Measurements from ENCODE around the gene POLE2.
"Not testable (repeated sequence)": the region's sequence is repeated elsewhere in the genome, so short reads cannot be mapped to it uniquely, and the experiment has no call there.

The POLE2 gene

GRCh38 chr14:49687942-49688700 is at the start of gene POLE2:
POLE2 (minus strand) TSS chr14:49688214; CDS start chr14:49688203, 11 bp downstream.
- peak; percentile 67 to 69 for DNase-seq

GRCh38 chr14:49735669-49736068 is 47.7 kb upstream of the POLE2 start:
- not testable (repeated sequence) for DNase-seq

- no peak for DNase-seq
These were observed 45.8 kb upstream of the POLE2 start for GRCh38 chr14:49733836-49734235.

- DNase-seq, result no peak
These were observed 44.9 kb upstream of the POLE2 start for GRCh38 chr14:49732896-49733295.

- no peak for DNase-seq
These were observed 39.2 kb upstream of the POLE2 start for GRCh38 chr14:49727171-49727570.

DNA sequence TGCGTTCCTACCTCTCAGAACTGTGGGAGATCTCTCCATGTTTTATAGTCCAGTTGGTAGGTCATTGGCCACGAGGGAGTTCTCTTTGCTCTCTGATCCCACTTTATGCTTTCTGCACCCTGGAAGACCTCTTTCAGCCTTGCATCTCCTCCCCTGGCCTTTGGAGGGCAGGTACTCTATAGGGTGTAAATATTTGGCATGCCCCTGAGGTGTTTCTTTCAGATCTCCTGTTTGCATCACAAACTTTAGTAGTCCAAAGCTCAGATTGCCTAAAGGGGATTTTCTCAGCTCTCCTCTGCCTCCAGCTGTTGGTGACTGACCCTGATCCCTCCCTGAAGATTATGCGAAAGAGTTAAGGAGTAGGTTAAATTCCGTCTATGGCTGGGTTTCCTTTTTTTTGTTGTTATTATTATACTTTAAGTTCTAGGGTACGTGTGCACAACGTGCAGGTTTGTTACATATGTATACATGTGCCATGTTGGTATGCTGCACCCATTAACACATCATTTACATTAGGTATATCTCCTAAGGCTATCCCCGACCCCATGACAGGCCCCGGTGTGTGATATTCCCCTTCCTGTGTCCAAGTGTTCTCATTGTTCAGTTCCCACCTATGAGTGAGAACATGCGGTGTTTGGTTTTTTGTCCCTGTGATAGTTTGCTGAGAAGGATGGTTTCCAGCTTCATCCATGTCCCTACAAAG is 33.9 kb upstream of the POLE2 start:
- not testable (repeated sequence) for DNase-seq

DNA sequence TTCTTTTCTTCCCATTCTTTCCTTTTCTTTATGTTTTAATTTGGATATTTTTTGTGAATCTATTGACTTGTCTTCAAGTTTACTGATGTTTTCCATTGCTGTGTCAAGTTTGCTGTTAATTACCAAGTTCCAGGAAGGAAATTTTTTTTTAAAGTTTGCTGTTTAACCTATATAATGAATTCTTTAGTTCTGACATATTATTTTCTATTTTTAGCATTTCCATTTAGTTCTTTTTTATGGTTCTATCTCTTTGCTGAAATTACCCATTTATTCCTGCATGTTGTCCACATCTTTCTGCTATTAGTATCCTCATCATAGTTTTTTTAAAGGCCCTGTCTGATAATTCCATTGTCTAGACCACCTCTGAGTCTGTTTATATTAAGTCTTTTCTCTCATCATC is 32.7 kb upstream of the POLE2 start:
- DNase-seq, result no peak

- not testable (repeated sequence) for DNase-seq
These were observed 23.0 kb upstream of the POLE2 start for GRCh38 chr14:49710993-49711392.

GRCh38 chr14:49704471-49704870 is 16.5 kb upstream of the POLE2 start:
- DNase-seq, result not testable (repeated sequence)

GRCh38 chr14:49703965-49704364 is 16.0 kb upstream of the POLE2 start:
- DNase-seq, result no peak

GRCh38 chr14:49702725-49703124 is 14.7 kb upstream of the POLE2 start:
- DNase-seq, result no peak

- not testable (repeated sequence) for DNase-seq
These were observed 5.7 kb upstream of the POLE2 start for GRCh38 chr14:49693735-49694124.

GRCh38 chr14:49692811-49693734 is 5.1 kb upstream of the POLE2 start, which contains the start of gene KLHDC1:
KLHDC1 (plus strand) TSS chr14:49693120; CDS start chr14:49693195, 75 bp downstream.
- peak; percentile 29 to 52 for DNase-seq

DNA sequence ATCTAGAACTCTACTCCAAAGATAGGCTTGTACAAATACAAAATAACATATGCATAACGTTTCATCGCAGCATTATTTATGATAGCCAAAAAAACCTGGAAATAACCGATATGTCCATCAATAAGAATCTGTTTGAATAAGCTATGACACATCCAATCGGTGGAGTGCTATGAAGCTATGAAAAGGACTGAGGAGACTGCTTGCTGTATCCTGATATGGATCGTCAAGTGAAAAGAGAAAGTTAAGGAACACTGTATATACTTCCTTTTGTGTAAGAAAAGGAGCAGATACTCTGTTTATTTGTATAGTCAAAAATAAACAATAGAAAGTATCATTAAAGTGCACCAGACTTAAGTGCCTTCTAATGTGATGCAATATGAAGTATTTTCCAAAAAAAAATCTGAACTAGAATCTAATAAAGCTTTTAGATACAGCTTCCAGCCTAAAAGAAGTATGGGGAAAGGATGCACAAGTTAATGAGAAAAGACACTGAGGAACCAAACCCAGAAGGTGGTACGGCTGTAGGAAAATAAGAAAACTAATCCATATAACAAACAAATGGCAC is 4.3 kb upstream of the POLE2 start:
- DNase-seq, result no peak

GRCh38 chr14:49691031-49691430 is 3.0 kb upstream of the POLE2 start:
- no peak for DNase-seq

DNA sequence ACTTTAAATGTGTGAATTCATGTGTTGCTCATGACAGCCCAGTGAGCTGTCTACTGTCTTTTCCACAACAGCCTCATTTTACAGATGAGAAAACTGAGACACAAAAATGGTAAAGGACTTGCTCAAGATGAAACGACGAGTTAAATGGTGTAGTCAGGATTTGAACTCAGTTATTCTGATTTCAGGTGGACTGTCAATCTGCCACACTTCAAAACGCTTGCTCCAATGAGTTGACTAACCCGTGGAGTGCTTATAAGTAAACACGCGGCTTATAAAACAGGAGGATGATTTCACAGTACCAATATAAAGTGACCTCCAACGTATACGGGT is 652 bp upstream of the POLE2 start:
- DNase-seq, result no peak

- DNase-seq, result no peak
These were observed 1.6 kb downstream of the POLE2 start for GRCh38 chr14:49686425-49686824.

GRCh38 chr14:49679271-49679670 is 8.7 kb downstream of the POLE2 start:
- DNase-seq, result no peak

GRCh38 chr14:49677643-49678042 is 10.4 kb downstream of the POLE2 start:
- no peak for DNase-seq

GRCh38 chr14:49673586-49673985 is 14.4 kb downstream of the POLE2 start:
- no peak for DNase-seq

GRCh38 chr14:49670475-49670874 is 17.5 kb downstream of the POLE2 start:
- DNase-seq, result no peak

- DNase-seq, result no peak
These were observed 28.2 kb downstream of the POLE2 start for GRCh38 chr14:49659526-49660455.
